MCF 10A (cell line): ENCODE data around the gene NKIRAS2. TPM values are rescaled to one million over a fixed set of nuclear protein-coding genes. Genes with fewer than 3 reads are reported as not detected.
A peak's percentile ranks its signal among the peaks of the same experiment; 100 is the strongest.

ENCODE experiments used
- BruUV-seq: library from RNA; stranded (reverse); fragments of 400-500 nt; replicated peaks from 2 replicates; lab custom pipeline; 2021; lab: Mats Ljungman, UMichigan
- CTCF ChIA-PET: fragments of 300-600 bp; sonication (Branson Sonifier 250); formaldehyde crosslinking; extraction: SDS; loops from one replicate; lab custom pipeline; 2021; ENCODE audit warnings: antibody characterized with exemption, inconsistent platforms; lab: Yijun Ruan, JAX
- POLR2A ChIA-PET: fragments of 300-600, 350-650 bp; sonication (Branson Sonifier 250); formaldehyde crosslinking; extraction: SDS; loops from one replicate; lab custom pipeline; 2020; ENCODE audit warnings: antibody characterized with exemption, inconsistent platforms; lab: Yijun Ruan, JAX
- DNase-seq: peaks from one replicate; pipeline ENCODE4 v3.0.0-alpha.2; 2018; ENCODE audit not compliant: unreplicated experiment
- H3K27ac Mint-ChIP-seq: one replicate; pipeline ENCODE4 v1.8.0; 2022; ENCODE audit warnings: mild to moderate bottlenecking, low read depth, mixed read lengths; ENCODE audit not compliant: unreplicated experiment
- H3K27me3 Mint-ChIP-seq: one replicate; pipeline ENCODE4 v1.8.0; 2022; ENCODE audit warnings: mixed read lengths; ENCODE audit not compliant: insufficient read depth, unreplicated experiment
- H3K36me3 Mint-ChIP-seq: one replicate; pipeline ENCODE4 v1.8.0; 2022; ENCODE audit warnings: mild to moderate bottlenecking, moderate library complexity, mixed read lengths; ENCODE audit not compliant: insufficient read depth, unreplicated experiment
- H3K4me1 Mint-ChIP-seq: one replicate; pipeline ENCODE4 v1.8.0; 2022; ENCODE audit warnings: mixed read lengths; ENCODE audit not compliant: insufficient read depth, unreplicated experiment
- H3K4me3 Mint-ChIP-seq: one replicate; pipeline ENCODE4 v1.8.0; 2022; ENCODE audit warnings: mild to moderate bottlenecking, moderate library complexity, mixed read lengths; ENCODE audit not compliant: unreplicated experiment
- H3K9me3 Mint-ChIP-seq: one replicate; pipeline ENCODE4 v1.8.0; 2022; ENCODE audit warnings: mixed read lengths; ENCODE audit not compliant: unreplicated experiment
- CTCF ChIP-seq: fragments of 200-600 bp; IDR thresholded peaks from one replicate; pipeline ENCODE4 v1.8.0; 2022; ENCODE audit warnings: antibody characterized with exemption, mild to moderate bottlenecking; ENCODE audit not compliant: unreplicated experiment
- intact Hi-C: fragments of 100-400 bp; cut with micrococcal nuclease; formaldehyde crosslinking; loops from 2 replicates; pipeline ENCODE4 v1.14.1; 2022
- total RNA-seq: library from RNA; stranded (reverse); gene quantifications from 2 replicates; pipeline ENCODE4 v1.2.3, GENCODE V29; 2022

Gene NKIRAS2
- total RNA-seq, 1 experiment from 2014 or later: 34.1 TPM

- no peaks in the 10 kb centered on the region for H3K36me3 Mint-ChIP-seq
- H3K27ac Mint-ChIP-seq: no peak overlapping the region
- TF ChIP-seq CTCF: no peak
- no TSS peak for BruUV-seq
- DNase-seq: no peak
- POLR2A ChIA-PET: no interaction called here
- H3K4me3 Mint-ChIP-seq: no peak overlapping the region
- intact Hi-C loops: no loop called here
- H3K9me3 Mint-ChIP-seq: no peaks in the 10 kb centered on the region
- peaks cover 13% of the 10 kb centered on the region for H3K4me1 Mint-ChIP-seq
- CTCF ChIA-PET: no interaction called here
- H3K27me3 Mint-ChIP-seq: peaks cover 17% of the 10 kb centered on the region
Measured at GRCh38 chr17:42047343-42047742, 27.5 kb downstream of the NKIRAS2 start.

- no peak for DNase-seq
- H3K27ac Mint-ChIP-seq: no peak overlapping the region
- intact Hi-C loops: no loop called here
Measured at GRCh38 chr17:42049834-42050392, 30.0 kb downstream of the NKIRAS2 start.

GRCh38 chr17:42050393-42051012 is 30.6 kb downstream of the NKIRAS2 start, which contains the start of gene C17orf113:
TSS of gene C17orf113 (minus strand) at chr17:42050601. CDS start at chr17:42043376, 7,225 bp downstream.
- no peaks in the 10 kb centered on the region for H3K36me3 Mint-ChIP-seq

More at GRCh38 chr17:42049834-42050392, 30.0 kb downstream of the NKIRAS2 start:
- no TSS peak for BruUV-seq
- Mint-ChIP-seq H3K36me3 (no peaks in the 10 kb centered on the region), H3K27me3 (peaks cover 43% of the 10 kb centered on the region), H3K9me3 (no peaks in the 10 kb centered on the region), H3K4me3 (peak overlapping the region; percentile 64), H3K4me1 (peaks cover 13% of the 10 kb centered on the region)
- TF ChIP-seq CTCF: no peak
- POLR2A ChIA-PET: interaction anchor here (0.6 to 1.1 kb wide), 5 partner anchors 30 to 1384 kb away, joined by 3 to 4 read pairs (median 3); partner anchors contain the start of gene NKIRAS2
- CTCF ChIA-PET: interaction anchor here (0.8 to 0.9 kb wide), 2 partner anchors 26 to 87 kb away, joined by 4 read pairs; no protein-coding TSS in a partner anchor

More at GRCh38 chr17:42050393-42051012, 30.6 kb downstream of the NKIRAS2 start, which contains the start of gene C17orf113:
- TF ChIP-seq CTCF: peak; percentile 26
- ChIA-PET CTCF (interaction anchor here (0.6 to 1.2 kb wide), 2 partner anchors 17 to 468 kb away, joined by 3 to 5 read pairs; no protein-coding TSS in a partner anchor), POLR2A (interaction anchor here (1.0 to 1.1 kb wide), 2 partner anchors 30 to 33 kb away, joined by 3 read pairs; partner anchors contain the start of gene NKIRAS2)
- Mint-ChIP-seq H3K4me1 (peaks cover 13% of the 10 kb centered on the region), H3K9me3 (no peaks in the 10 kb centered on the region), H3K27me3 (peaks cover 49% of the 10 kb centered on the region), H3K4me3 (peak within 1 kb of the TSS; percentile 64), H3K27ac (no peak within 1 kb of the TSS)
- DNase-seq: no peak
- BruUV-seq: no TSS peak
- intact Hi-C loops: no loop called here
